GM19025 (cell line): ENCODE data around the gene FERMT2.

Experiments
- ATAC-seq: cut with Tn5 transposase; IDR thresholded peaks from one replicate; pipeline ENCODE4 v1.9.1; 2021; ENCODE audit warnings: mild to moderate bottlenecking, low read depth, moderate library complexity; ENCODE audit not compliant: unreplicated experiment

The FERMT2 gene

DNA sequence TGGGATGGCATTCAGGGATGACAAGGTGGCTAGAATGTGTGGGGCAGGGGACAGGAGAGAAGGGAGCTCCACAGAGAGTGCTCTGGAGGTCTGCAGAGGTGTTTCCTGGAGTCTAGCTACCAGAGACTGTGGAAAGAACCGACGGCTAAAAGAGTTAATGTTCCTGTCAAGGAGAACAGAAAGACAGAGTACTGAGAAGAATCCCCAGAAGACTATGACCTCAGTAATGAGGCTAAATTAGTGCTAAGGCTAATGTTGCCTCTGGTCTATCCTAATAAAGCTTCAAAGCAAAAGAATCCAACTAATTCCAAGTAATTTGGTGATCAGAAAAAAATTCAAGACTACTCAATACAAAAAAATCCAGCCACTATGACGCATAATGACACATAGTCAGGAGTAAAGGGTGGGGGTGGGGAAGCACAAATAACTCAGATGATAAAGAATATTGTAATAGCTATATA, 44.7 kb downstream of the FERMT2 start:
- no peak for ATAC-seq

DNA sequence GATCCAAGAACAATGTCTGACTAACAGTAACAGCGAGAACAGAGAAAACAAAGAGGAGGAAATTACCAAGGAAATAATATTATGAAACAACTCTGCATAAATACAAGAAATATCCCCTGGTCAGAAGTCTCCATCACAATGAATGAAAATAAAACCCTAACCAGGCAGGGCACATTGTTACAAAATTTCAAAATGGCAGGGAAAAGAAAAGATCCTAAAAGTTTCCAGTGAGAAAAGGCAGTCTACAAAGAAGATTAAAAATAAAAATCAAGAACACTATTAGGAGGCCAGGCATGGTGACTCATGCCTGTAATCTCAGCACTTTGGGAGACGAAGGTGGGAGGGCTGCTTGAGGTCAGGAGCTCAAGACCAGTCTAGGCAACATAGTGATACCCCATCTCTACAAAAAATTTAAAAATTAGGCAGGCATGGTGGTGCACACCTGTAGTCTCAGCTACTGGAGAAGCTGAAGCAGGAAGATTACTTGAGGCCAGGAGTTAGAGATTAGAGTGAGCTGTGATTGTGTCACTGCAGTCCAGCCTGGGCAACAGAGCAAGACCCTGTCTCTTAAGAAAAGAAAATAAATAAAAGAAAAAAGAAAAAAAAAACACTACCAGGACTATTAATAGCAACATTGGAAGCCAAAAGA, 47.8 kb downstream of the FERMT2 start:
- no peak for ATAC-seq

DNA sequence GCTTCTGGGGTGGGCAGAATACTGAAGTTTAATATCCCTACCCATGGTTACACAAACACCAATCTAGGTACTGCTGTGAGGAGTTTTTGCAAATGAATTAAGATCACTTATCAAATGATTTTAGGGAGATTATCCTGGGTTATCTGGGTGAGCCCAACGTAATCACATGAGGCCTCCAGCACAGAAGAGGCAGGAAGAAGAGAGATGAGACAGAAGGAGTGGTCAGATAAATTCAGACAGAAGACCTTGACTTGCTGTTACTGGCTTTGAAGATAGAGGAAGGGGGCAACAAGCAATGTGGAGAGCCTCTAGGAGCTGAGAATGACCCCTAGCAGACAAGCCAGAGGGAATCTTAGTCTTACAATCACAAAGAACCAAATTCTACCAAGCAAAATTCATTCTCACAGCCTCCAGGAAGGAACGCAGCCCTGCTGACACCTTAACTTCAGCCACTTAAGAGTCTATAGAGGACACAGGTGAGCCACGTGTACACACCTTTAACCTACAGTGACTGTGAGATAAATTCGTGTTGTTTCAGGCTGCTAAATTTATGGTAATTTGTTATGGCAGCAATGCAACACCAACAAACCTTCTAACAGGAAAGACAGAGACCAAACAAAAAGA, 49.4 kb downstream of the FERMT2 start:
- ATAC-seq, result no peak

- ATAC-seq, result no peak
Measured at GRCh38 chr14:52900731-52901130, 50.1 kb downstream of the FERMT2 start.

GRCh38 chr14:52898496-52898895, 52.4 kb downstream of the FERMT2 start:
- ATAC-seq, result no peak

- no peak for ATAC-seq
Measured at GRCh38 chr14:52895000-52895399, 55.9 kb downstream of the FERMT2 start.

- no peak for ATAC-seq
Measured at GRCh38 chr14:52891800-52892199, 59.0 kb downstream of the FERMT2 start.

- no peak for ATAC-seq
Measured at GRCh38 chr14:52888839-52889838, 61.7 kb downstream of the FERMT2 start.

GRCh38 chr14:52888159-52888558, 62.7 kb downstream of the FERMT2 start:
- ATAC-seq, result no peak

GRCh38 chr14:52885230-52885629, 65.6 kb downstream of the FERMT2 start:
- no peak for ATAC-seq

GRCh38 chr14:52883658-52884057, 67.2 kb downstream of the FERMT2 start:
- no peak for ATAC-seq

- no peak for ATAC-seq
Measured at GRCh38 chr14:52882824-52883223, 68.0 kb downstream of the FERMT2 start.

DNA sequence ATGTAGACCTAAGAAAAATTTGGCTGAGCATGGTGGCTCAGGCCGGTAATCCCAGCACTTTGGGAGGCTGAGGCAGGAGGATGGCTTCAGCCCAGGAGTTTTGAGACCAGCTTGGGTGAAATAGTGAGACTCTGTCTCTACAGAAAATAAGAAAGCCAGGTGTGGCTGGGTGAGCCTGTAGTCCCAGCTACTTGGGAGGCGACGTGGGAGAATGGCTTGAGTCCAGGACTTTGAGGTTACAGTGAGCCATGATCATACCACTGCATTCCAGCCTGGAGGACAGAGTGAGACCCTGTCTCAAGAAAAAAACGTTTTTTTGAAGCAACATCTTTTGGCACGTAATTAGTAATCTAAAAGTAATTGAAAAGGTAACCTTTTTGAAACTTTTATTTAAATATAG, 70.9 kb downstream of the FERMT2 start:
- no peak for ATAC-seq

- ATAC-seq, result no peak
Measured at GRCh38 chr14:52878946-52879345, 71.9 kb downstream of the FERMT2 start.

GRCh38 chr14:52878469-52878868, 72.4 kb downstream of the FERMT2 start:
- no peak for ATAC-seq

GRCh38 chr14:52877628-52878027, 73.2 kb downstream of the FERMT2 start:
- no peak for ATAC-seq

GRCh38 chr14:52876806-52877205, 74.0 kb downstream of the FERMT2 start:
- no peak for ATAC-seq

DNA sequence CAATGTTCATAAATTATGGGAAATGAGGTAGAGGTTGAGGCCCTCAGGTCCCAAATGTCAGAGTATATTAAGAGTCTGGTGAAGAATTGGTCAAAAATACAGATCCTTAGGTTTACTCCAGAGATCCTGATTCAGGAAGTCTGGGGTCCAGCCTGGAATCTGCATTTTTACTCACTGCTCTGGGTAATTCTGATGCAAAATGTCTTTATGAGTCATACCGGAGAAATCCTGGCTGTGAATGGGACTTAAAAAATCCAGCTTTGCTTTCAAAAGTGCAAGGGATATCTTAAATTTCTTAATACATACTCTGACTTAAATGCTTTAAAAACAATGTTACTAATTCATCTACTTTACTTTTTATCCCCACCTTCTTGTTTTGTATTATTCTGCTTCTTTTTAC, 74.5 kb downstream of the FERMT2 start:
- no peak for ATAC-seq

DNA sequence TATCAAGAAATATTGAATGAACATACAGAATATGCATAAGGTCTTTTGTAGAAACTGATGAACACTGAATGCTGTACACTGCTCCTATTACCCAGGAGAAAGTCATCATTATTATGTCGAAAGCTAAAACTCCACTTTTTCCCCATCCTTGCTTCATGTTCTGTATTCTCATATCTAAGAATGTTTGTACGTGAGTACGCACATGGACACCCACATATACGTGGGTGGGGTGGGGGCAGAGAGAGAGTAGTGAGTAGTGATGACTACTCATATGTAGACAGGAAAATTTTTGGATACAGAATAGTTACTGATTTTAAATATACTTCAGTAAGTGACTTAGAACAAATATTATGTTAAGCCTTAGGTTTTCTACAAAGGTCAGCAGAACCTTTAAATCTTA, 75.1 kb downstream of the FERMT2 start:
- ATAC-seq, result no peak

DNA sequence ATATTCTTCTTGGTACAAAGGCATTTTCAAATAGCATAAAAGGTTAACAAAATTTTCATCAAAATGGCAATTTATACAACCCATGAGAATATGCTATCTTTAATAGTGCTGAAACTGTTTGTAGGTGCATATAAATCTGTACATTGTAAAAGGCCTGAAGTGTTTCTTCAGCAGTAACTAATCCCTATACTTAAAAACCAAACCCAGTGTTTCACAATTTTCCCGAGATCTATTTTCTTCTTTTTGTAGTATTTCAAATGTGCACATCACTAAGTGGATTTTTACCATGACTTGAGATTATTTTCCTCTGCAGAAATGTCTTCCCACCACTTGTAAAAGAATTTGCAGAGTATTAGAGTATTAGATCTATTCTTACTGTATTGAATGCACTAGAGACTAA, 76.5 kb downstream of the FERMT2 start:
- ATAC-seq, result no peak

GRCh38 chr14:52873694-52874093, 77.2 kb downstream of the FERMT2 start:
- ATAC-seq, result no peak
